Measurements from ENCODE around the gene GALR3.

The GALR3 gene

GRCh38 chr22:37862570-37863325 is 39.6 kb downstream of the GALR3 start:
- peaks cover 11% of the 10 kb centered on the region for H3K4me1 Mint-ChIP-seq (ENCODE audit: low read depth)
- H3K27me3 Mint-ChIP-seq, result no peaks in the 10 kb centered on the region
- no peak overlapping the region for H3K27ac Mint-ChIP-seq
- no peaks in the 10 kb centered on the region for H3K36me3 Mint-ChIP-seq
- no peaks in the 10 kb centered on the region for H3K9me3 Mint-ChIP-seq (ENCODE audit: low read depth)
- no peak overlapping the region for H3K4me3 Mint-ChIP-seq

DNA sequence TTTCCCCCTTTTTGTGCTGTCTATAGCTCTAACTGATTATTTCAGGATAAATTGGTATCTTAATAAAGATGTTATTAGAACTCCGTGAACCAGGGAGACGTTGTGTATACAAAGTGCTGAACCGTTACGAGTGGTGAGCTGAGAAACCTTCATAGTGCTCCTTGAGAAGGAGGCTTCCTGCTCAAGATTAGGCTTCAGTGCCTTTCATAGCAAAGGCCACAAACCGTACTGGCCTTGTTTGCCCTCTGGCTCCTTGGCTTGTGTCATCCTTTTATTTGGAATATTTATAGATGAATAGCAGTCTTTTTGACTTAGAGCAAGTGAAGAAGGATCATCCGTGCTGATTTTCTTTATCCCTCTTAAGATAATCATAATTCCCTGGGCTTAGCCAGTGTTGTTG is 42.3 kb downstream of the GALR3 start:
- H3K4me1 Mint-ChIP-seq (ENCODE audit: low read depth), result peaks cover 12% of the 10 kb centered on the region
- no peaks in the 10 kb centered on the region for H3K9me3 Mint-ChIP-seq (ENCODE audit: low read depth)
- H3K27ac Mint-ChIP-seq, result no peak overlapping the region
- no peaks in the 10 kb centered on the region for H3K27me3 Mint-ChIP-seq
- H3K36me3 Mint-ChIP-seq, result peaks cover 3% of the 10 kb centered on the region
- H3K4me3 Mint-ChIP-seq, result no peak overlapping the region

DNA sequence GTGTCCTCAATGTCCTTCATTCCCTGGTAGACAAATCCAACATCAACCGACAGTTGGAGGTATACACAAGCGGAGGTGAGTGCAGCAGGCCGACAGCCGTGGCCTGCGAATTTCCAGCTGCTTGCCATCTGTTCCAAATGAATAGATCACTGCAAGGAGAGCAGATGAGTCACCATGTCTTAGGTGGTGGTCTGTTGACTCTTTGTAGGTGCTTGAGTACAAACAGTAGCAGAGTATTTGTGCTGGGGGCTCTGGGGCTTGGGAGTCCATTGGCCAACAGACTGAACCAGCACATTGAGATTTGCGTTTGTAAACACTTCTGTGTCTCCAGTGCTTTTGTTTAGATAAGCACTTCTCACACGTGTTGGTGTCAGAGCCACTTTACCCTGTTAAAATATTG is 47.1 kb downstream of the GALR3 start:
- Mint-ChIP-seq H3K27ac (no peak overlapping the region), H3K36me3 (peaks cover 10% of the 10 kb centered on the region), H3K27me3 (no peaks in the 10 kb centered on the region)

More for the DNA sequence above, 47.1 kb downstream of the GALR3 start:
- Mint-ChIP-seq H3K4me1 (ENCODE audit: low read depth) (peaks cover 1% of the 10 kb centered on the region), H3K4me3 (no peak overlapping the region), H3K9me3 (ENCODE audit: low read depth) (no peaks in the 10 kb centered on the region)

All from activated naive CD8-positive, alpha-beta T cell (primary cell).